IMR-90 (cell line): ENCODE data around the gene MAP3K13. TPM values are rescaled to one million over a fixed set of nuclear protein-coding genes. Genes with fewer than 3 reads are reported as not detected.

Experiments
- ATAC-seq: fragments of 200-7000 bp; cut with Tn5 transposase; 2 replicates; pipeline ENCODE4 v1.9.1; 2020; ENCODE audit warnings: low read depth, mild to moderate bottlenecking, moderate library complexity
- BruUV-seq: library from RNA; stranded (reverse); fragments of 400-500 nt; replicated peaks from 2 replicates; lab custom pipeline; 2021; lab: Mats Ljungman, UMichigan
- CTCF ChIA-PET: fragments of 300-600 bp; formaldehyde crosslinking; extraction: SDS; loops from one replicate; lab custom pipeline; 2021; ENCODE audit warnings: antibody characterized with exemption; lab: Yijun Ruan, JAX
- POLR2A ChIA-PET: fragments of 300-600 bp; sonication (Branson Sonifier 250); formaldehyde crosslinking; loops from one replicate; lab custom pipeline; 2022; ENCODE audit warnings: antibody characterized with exemption; ENCODE audit not compliant: unreplicated experiment; lab: Charles Lee
- DNase-seq: peaks from one replicate; pipeline ENCODE4 v3.0.0; 2013
- H2AFZ ChIP-seq: replicated peaks from 2 replicates; pipeline ENCODE3; 2013; ENCODE audit warnings: low read length, mild to moderate bottlenecking; ENCODE audit not compliant: poor library complexity
- H2AK5ac ChIP-seq: 2 replicates; pipeline ENCODE4 v1.6.1; 2013; ENCODE audit warnings: low read depth, low read length, inconsistent platforms
- H2AK9ac ChIP-seq: replicated peaks from 2 replicates; pipeline ENCODE3; 2013; ENCODE audit warnings: mild to moderate bottlenecking, low read depth, low read length, moderate library complexity; ENCODE audit not compliant: poor library complexity
- H2BK120ac ChIP-seq: 2 replicates; pipeline ENCODE4 v1.6.1; 2013; ENCODE audit warnings: low read depth, low read length, inconsistent platforms
- H2BK15ac ChIP-seq: 3 replicates; pipeline ENCODE4 v1.6.1; 2013; ENCODE audit warnings: low read depth, low read length, inconsistent platforms
- H2BK20ac ChIP-seq: 2 replicates; pipeline ENCODE4 v1.6.1; 2013; ENCODE audit warnings: low read depth, mild to moderate bottlenecking, inconsistent platforms, low read length, moderate library complexity
- H2BK5ac ChIP-seq: 2 replicates; pipeline ENCODE4 v1.6.1; 2013; ENCODE audit warnings: mild to moderate bottlenecking, low read depth, low read length, inconsistent platforms; ENCODE audit not compliant: poor library complexity, severe bottlenecking
- H3K14ac ChIP-seq: replicated peaks from 2 replicates; pipeline ENCODE4 v1.6.1; 2013; ENCODE audit warnings: low read depth, low read length, inconsistent platforms
- H3K18ac ChIP-seq: 2 replicates; pipeline ENCODE4 v1.6.1; 2013; ENCODE audit warnings: low read depth, low read length, control low read depth
- H3K23ac ChIP-seq: 2 replicates; pipeline ENCODE4 v1.6.1; 2013; ENCODE audit warnings: low read depth, low read length, inconsistent platforms
- H3K27ac ChIP-seq: 2 replicates; pipeline ENCODE4 v1.5.1; 2013; ENCODE audit warnings: mild to moderate bottlenecking, control low read depth, low read length; ENCODE audit not compliant: insufficient read depth
- H3K27me3 ChIP-seq: 2 replicates; pipeline ENCODE4 v1.6.1; 2013; ENCODE audit warnings: low read length; ENCODE audit not compliant: control insufficient read depth, insufficient read depth
- H3K36me3 ChIP-seq: 2 replicates; pipeline ENCODE4 v1.6.1; 2013; ENCODE audit warnings: low read length, mixed read lengths; ENCODE audit not compliant: control insufficient read depth, insufficient read depth
- H3K4ac ChIP-seq: 2 replicates; pipeline ENCODE4 v1.6.1; 2013; ENCODE audit warnings: low read depth, low read length, inconsistent platforms
- H3K4me1 ChIP-seq: 2 replicates; pipeline ENCODE4 v1.6.1; 2013; ENCODE audit warnings: low read length, mixed read lengths; ENCODE audit not compliant: control insufficient read depth, insufficient read depth
- H3K4me2 ChIP-seq: 2 replicates; pipeline ENCODE4 v1.6.1; 2013; ENCODE audit warnings: low read depth, mild to moderate bottlenecking, control low read depth, low read length, moderate library complexity
- H3K4me3 ChIP-seq: 2 replicates; pipeline ENCODE4 v1.5.1; 2013; ENCODE audit warnings: low read depth, mild to moderate bottlenecking, control low read depth, low read length, moderate library complexity; ENCODE audit not compliant: insufficient read depth
- H3K56ac ChIP-seq: 2 replicates; pipeline ENCODE4 v1.6.1; 2013; ENCODE audit warnings: low read length, inconsistent platforms; ENCODE audit not compliant: insufficient read depth; ENCODE audit errors: extremely low read depth
- H3K79me1 ChIP-seq, 2 experiments: 2 replicates each; pipeline ENCODE4 v1.6.1; 2013; ENCODE audit warnings: low read length in 2 of 2, inconsistent platforms in 1 of 2, low read depth in 1 of 2
- H3K9ac ChIP-seq: 2 replicates; pipeline ENCODE4 v1.6.1; 2013; ENCODE audit warnings: low read depth, low read length, control low read depth
- H3K9me1 ChIP-seq: 2 replicates; pipeline ENCODE4 v1.6.1; 2013; ENCODE audit warnings: low read length, inconsistent platforms; ENCODE audit not compliant: insufficient read depth
- H3K9me3 ChIP-seq: 2 replicates; pipeline ENCODE4 v1.6.1; 2013; ENCODE audit warnings: low read length; ENCODE audit not compliant: control insufficient read depth, insufficient read depth
- H4K20me1 ChIP-seq: 2 replicates; pipeline ENCODE4 v1.6.1; 2013; ENCODE audit warnings: low read length, inconsistent platforms; ENCODE audit not compliant: insufficient read depth
- H4K5ac ChIP-seq: 2 replicates; pipeline ENCODE4 v1.6.1; 2013; ENCODE audit warnings: mild to moderate bottlenecking, low read depth, low read length, control low read depth
- H4K8ac ChIP-seq, 2 experiments: 2 replicates each; pipeline ENCODE4 v1.6.1; 2013; ENCODE audit warnings: low read depth in 2 of 2, low read length in 2 of 2, control low read depth in 1 of 2, inconsistent platforms in 1 of 2
- H4K91ac ChIP-seq: 2 replicates; pipeline ENCODE4 v1.6.1; 2013; ENCODE audit warnings: low read depth, low read length, inconsistent platforms; ENCODE audit not compliant: insufficient read depth
- CHD1 ChIP-seq: IDR thresholded peaks from 2 replicates; pipeline ENCODE4 v1.6.1; 2012; ENCODE audit warnings: low read depth, low read length, improper control_type of control experiment
- CTCF ChIP-seq: conservative IDR thresholded peaks from 2 replicates; pipeline ENCODE4 v1.5.1; 2012; ENCODE audit warnings: mild to moderate bottlenecking, low read depth, low read length, improper control_type of control experiment
- FOS ChIP-seq: fragments of 150-350 bp; IDR thresholded peaks from 2 replicates; pipeline ENCODE4 v1.6.1; 2016; ENCODE audit warnings: low read depth, low read length
- MAFK ChIP-seq: IDR thresholded peaks from 2 replicates; pipeline ENCODE4 v1.6.1; 2012; ENCODE audit warnings: low read depth, low read length, improper control_type of control experiment
- MXI1 ChIP-seq: IDR thresholded peaks from 2 replicates; pipeline ENCODE4 v1.6.1; 2012; ENCODE audit warnings: low read depth, mild to moderate bottlenecking, low read length, moderate library complexity, borderline replicate concordance
- RAD21 ChIP-seq: IDR thresholded peaks from 2 replicates; pipeline ENCODE4 v1.6.1; 2012; ENCODE audit warnings: low read length, improper control_type of control experiment
- RFX5 ChIP-seq: IDR thresholded peaks from 2 replicates; pipeline ENCODE4 v1.8.0; 2012; ENCODE audit warnings: low read depth, mild to moderate bottlenecking, low read length, moderate library complexity
- WGBS, 2 experiments: methylation state at CpG; one replicate each; pipeline versions ENCODE4 v1.1.5 to v1.1.7; 2013; ENCODE audit warnings: missing lambda C conversion rate in 2 of 2; ENCODE audit not compliant: insufficient read length in 1 of 2; ENCODE audit errors: extremely low coverage in 2 of 2; 5-methylcytosine and 5-hydroxymethylcytosine counted together
- dilution Hi-C: fragments of 300-500 bp; cut with HindIII; formaldehyde crosslinking; loops from one replicate; pipeline ENCODE4 v1.14.3; 2018; ENCODE audit warnings: low sequenced_read_pairs; ENCODE audit not compliant: unreplicated experiment
- in situ Hi-C: fragments of 300-500 bp; cut with MboI; formaldehyde crosslinking; loops from 3 replicates; pipeline ENCODE4 v1.14.3; 2019; ENCODE audit warnings: low sequenced_read_pairs, inconsistent platforms, mixed read lengths
- intact Hi-C: fragments of 100-400 bp; cut with micrococcal nuclease; formaldehyde crosslinking; loops from 2 replicates; pipeline ENCODE4 v1.10.0; 2022
- polyA plus RNA-seq, 3 experiments: library from polyadenylated mRNA; depleted of rRNA; stranded (reverse); fragments of >200 nt; gene quantifications; 2 replicates each; pipeline ENCODE4 v1.2.3, GENCODE V29; 2012; ENCODE audit warnings: low replicate concordance in 1 of 3
- total RNA-seq: library from RNA; depleted of rRNA; stranded (reverse); fragments of >200 nt; gene quantifications from 2 replicates; pipeline ENCODE4 v1.2.3, GENCODE V29; 2012
- TF ChIP-seq, protein P1 (sequence below): fragments of 150-350 bp; IDR thresholded peaks from 2 replicates; pipeline ENCODE4 v1.6.1; 2017; ENCODE audit warnings: mild to moderate bottlenecking, antibody characterized with exemption, low read length, low read depth

MAP3K13 gene
- total and polyA plus RNA-seq, 2 of the 4 experiments (the other 2 are of a cell fraction), result 9.9 to 17.6 TPM

DNA sequence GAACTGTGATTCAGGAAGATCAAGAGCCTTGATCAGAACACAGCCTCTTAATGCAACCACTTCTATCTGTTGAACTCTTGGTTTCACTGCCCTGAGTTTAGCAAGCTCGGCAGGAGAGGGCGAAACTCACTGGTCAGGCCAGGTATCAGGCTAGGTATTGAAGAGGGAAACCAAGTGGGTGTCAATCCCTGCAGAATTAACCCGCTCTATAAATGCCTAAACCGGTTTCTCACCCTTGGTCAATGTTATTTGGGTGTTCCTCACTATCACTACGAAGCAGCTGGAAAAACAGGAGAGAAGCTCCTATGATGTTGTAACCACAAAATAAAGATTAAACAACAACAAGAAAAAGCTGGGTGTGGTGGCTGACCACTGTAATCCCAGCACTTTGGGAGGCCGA lies 165.6 kb downstream of the MAP3K13 start:
- Histone ChIP-seq H3K9ac (no peak overlapping the region), H3K9me1 (no peaks in the 10 kb centered on the region), H2BK5ac (no peak overlapping the region), H3K56ac (no peak overlapping the region), H3K18ac (no peak overlapping the region), H2BK15ac (no peak overlapping the region), H3K23ac (no peak overlapping the region), H3K9me3 (no peaks in the 10 kb centered on the region), H3K36me3 (no peaks in the 10 kb centered on the region), H4K20me1 (no peaks in the 10 kb centered on the region), H2AK5ac (no peak overlapping the region), H3K14ac (no peak overlapping the region), H4K5ac (no peak overlapping the region), H3K27ac (no peak overlapping the region), H4K8ac (no peak overlapping the region), H2AFZ (no peak overlapping the region), H3K4me3 (no peak overlapping the region), H2BK120ac (no peak overlapping the region), H2AK9ac (no peak overlapping the region), H3K4ac (no peak overlapping the region), H3K4me1 (no peaks in the 10 kb centered on the region), H3K4me2 (no peak overlapping the region), H2BK20ac (no peak overlapping the region), H4K91ac (no peak overlapping the region), H3K27me3 (peaks cover 3% of the 10 kb centered on the region), H3K79me1 (no peaks in the 10 kb centered on the region)
- ATAC-seq (no peak), DNase-seq (no peak)
- WGBS, 2 experiments, result no CpG with 5 or more reads among the region's 6 CpGs
- ChIA-PET CTCF (no interaction called here), POLR2A (interaction anchor here (0.6 kb wide), 1 partner anchor 21 kb away, joined by 3 read pairs; no protein-coding TSS in a partner anchor)
- intact Hi-C loops (no loop called here), dilution Hi-C loops (no loop called here), in situ Hi-C loops (no loop called here)
- no TSS peak for BruUV-seq
- TF ChIP-seq, protein P1, sequence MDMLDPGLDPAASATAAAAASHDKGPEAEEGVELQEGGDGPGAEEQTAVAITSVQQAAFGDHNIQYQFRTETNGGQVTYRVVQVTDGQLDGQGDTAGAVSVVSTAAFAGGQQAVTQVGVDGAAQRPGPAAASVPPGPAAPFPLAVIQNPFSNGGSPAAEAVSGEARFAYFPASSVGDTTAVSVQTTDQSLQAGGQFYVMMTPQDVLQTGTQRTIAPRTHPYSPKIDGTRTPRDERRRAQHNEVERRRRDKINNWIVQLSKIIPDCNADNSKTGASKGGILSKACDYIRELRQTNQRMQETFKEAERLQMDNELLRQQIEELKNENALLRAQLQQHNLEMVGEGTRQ, result no peak
- TF ChIP-seq RFX5 (no peak), MAFK (no peak), CHD1 (no peak), RAD21 (no peak), FOS (no peak), CTCF (no peak), MXI1 (no peak)
